SK-N-MC (cell line): Measurements from ENCODE around the gene S100A13.

ENCODE experiments used
- DNase-seq: peaks from one replicate; pipeline ENCODE4 v3.0.0-alpha.2; 2011; ENCODE audit warnings: low read depth, low spot score
- H3K27ac ChIP-seq: fragments of 200-600 bp; sonication (generic); 2 replicates; pipeline ENCODE4 v1.5.1; 2016; ENCODE audit warnings: mixed run types
- H3K36me3 ChIP-seq: fragments of 200-600 bp; sonication (generic); 2 replicates; pipeline ENCODE4 v1.6.1; 2017; ENCODE audit warnings: antibody characterized with exemption, low read length, mixed read lengths; ENCODE audit not compliant: insufficient read depth
- H3K4me3 ChIP-seq: fragments of 200-600 bp; sonication (generic); 2 replicates; pipeline ENCODE4 v1.5.1; 2016
- H3K9ac ChIP-seq: fragments of 200-600 bp; sonication (generic); 2 replicates; pipeline ENCODE4 v1.8.0; 2017; ENCODE audit warnings: mixed run types, mixed read lengths; ENCODE audit not compliant: insufficient read length
- H3K9me3 ChIP-seq: fragments of 200-600 bp; sonication (generic); 2 replicates; pipeline ENCODE4 v1.6.1; 2017; ENCODE audit warnings: low read depth, mild to moderate bottlenecking, antibody characterized with exemption, low read length, moderate library complexity, mixed read lengths
- EZH2 ChIP-seq: fragments of 200-600 bp; sonication (generic); IDR thresholded peaks from one replicate; pipeline ENCODE4 v1.6.1; 2017; ENCODE audit warnings: antibody characterized with exemption
- FOXP2 ChIP-seq: optimal IDR thresholded peaks from 2 replicates; pipeline ENCODE3; 2011; ENCODE audit warnings: mild to moderate bottlenecking, moderate library complexity; ENCODE audit not compliant: insufficient read depth; ENCODE audit errors: extremely low read length, control extremely low read depth
- POLR2AphosphoS5 ChIP-seq: IDR thresholded peaks from 2 replicates; pipeline ENCODE4 v1.6.1; 2012; ENCODE audit warnings: mild to moderate bottlenecking, low read depth, low read length, borderline replicate concordance

S100A13 gene

GRCh38 chr1:153624965-153625611 is 2.2 kb downstream of the S100A13 start:
- H3K4me3 ChIP-seq: no peak overlapping the region
- no peak overlapping the region for H3K9ac ChIP-seq
- TF ChIP-seq POLR2AphosphoS5 (no peak), FOXP2 (no peak), EZH2 (no peak)
- H3K9me3 ChIP-seq: no peaks in the 10 kb centered on the region
- H3K27ac ChIP-seq: no peak overlapping the region
- H3K36me3 ChIP-seq: no peaks in the 10 kb centered on the region
- DNase-seq: no peak

GRCh38 chr1:153623101-153623500 is 4.2 kb downstream of the S100A13 start:
- H3K4me3 ChIP-seq: no peak overlapping the region
- no peak overlapping the region for H3K27ac ChIP-seq
- no peaks in the 10 kb centered on the region for H3K9me3 ChIP-seq
- TF ChIP-seq POLR2AphosphoS5 (no peak), EZH2 (no peak), FOXP2 (no peak)
- H3K36me3 ChIP-seq: no peaks in the 10 kb centered on the region
- no peak overlapping the region for H3K9ac ChIP-seq
- DNase-seq: no peak

DNA sequence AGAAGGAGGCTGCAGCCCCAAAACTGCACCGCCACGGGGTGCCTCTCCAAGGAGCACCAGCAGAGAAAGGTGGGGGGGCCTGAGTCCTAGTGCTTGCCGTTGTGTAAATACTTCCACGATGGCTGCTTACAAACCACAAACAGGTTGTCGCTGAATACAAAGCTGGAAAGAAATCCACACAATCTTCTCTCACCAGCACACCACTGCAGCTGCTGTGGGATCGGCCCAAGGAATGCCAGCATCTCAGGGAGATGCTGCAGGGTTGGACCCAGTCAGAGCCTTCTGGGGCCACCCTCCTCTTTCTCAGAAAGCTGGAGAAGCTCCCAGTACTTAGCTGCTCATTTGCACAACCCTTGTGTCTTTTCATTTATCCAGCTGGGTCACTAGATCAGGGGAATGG is 8.1 kb downstream of the S100A13 start:
- Histone ChIP-seq H3K9me3 (no peaks in the 10 kb centered on the region), H3K36me3 (no peaks in the 10 kb centered on the region), H3K9ac (no peak overlapping the region), H3K4me3 (no peak overlapping the region), H3K27ac (no peak overlapping the region)
- no peak for DNase-seq
- TF ChIP-seq POLR2AphosphoS5: no peak

GRCh38 chr1:153617663-153618062 is 9.6 kb downstream of the S100A13 start:
- no peaks in the 10 kb centered on the region for H3K36me3 ChIP-seq
- H3K4me3 ChIP-seq: no peak overlapping the region
- no peaks in the 10 kb centered on the region for H3K9me3 ChIP-seq
- DNase-seq: no peak
- no peak overlapping the region for H3K27ac ChIP-seq
- TF ChIP-seq EZH2 (no peak), POLR2AphosphoS5 (no peak), FOXP2 (no peak)
- no peak overlapping the region for H3K9ac ChIP-seq

GRCh38 chr1:153616917-153617311 is 10.4 kb downstream of the S100A13 start:
- Histone ChIP-seq H3K9me3 (no peaks in the 10 kb centered on the region), H3K4me3 (no peak overlapping the region), H3K27ac (no peak overlapping the region), H3K9ac (no peak overlapping the region), H3K36me3 (no peaks in the 10 kb centered on the region)
- no peak for DNase-seq
- no peak for TF ChIP-seq POLR2AphosphoS5
- TF ChIP-seq FOXP2: no peak
- no peak for TF ChIP-seq EZH2

DNA sequence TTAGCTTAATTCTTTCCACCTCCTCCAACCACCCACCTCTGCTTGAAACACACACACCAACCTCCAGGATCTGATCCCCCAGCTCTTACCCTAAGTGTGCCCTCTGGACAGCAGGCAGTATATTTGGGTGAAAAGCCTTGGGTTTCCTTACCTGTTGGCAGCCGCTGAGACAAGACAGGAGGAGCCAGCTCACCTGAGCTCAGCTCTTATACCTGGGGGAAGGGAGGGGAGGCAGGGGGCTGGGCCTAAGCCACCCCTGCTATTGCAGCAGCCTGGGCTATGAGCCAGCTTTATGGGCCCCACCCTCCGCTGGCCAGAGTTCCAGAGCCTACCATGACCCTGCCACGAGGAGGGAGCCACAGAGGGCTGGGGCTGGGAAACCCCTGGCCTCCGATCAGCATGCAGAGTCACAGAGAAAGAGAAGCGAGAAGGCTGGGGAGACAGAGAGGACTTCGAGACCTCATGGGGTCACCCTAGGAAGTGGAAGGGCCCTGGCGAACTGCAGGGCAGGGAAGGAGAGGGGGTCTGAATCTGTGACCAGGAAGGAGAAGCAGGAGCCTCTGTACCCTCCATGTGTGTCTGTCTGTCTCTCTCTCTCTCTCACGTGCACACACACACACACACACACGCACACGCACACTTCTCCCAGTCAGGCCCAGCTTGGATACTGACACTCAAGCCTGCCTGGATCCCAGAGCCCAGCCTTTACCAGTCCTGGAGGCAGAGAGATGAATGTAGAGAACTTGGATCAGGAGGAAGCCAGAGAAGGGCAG is 11.0 kb downstream of the S100A13 start, which contains the start of gene S100A14:
Gene S100A14, minus strand, starts transcription at position 182 of the 773 bp plus-strand sequence. CDS start 467 bp downstream, outside the sequence.
- no peak for TF ChIP-seq FOXP2
- no peak for TF ChIP-seq EZH2
- no peak for TF ChIP-seq POLR2AphosphoS5
- H3K9me3 ChIP-seq: no peaks in the 10 kb centered on the region
- no peak within 1 kb of the TSS for H3K4me3 ChIP-seq
- H3K27ac ChIP-seq: no peak within 1 kb of the TSS
- H3K36me3 ChIP-seq: no peaks in the 10 kb centered on the region
- no peak within 1 kb of the TSS for H3K9ac ChIP-seq
- no peak for DNase-seq

GRCh38 chr1:153615406-153615805 is 11.9 kb downstream of the S100A13 start:
- H3K9me3 ChIP-seq: no peaks in the 10 kb centered on the region
- no peaks in the 10 kb centered on the region for H3K36me3 ChIP-seq
- no peak for TF ChIP-seq POLR2AphosphoS5
- TF ChIP-seq FOXP2: no peak
- no peak for TF ChIP-seq EZH2
- no peak overlapping the region for H3K9ac ChIP-seq
- no peak overlapping the region for H3K4me3 ChIP-seq
- DNase-seq: no peak
- no peak overlapping the region for H3K27ac ChIP-seq

- H3K9ac ChIP-seq: no peak overlapping the region
- H3K4me3 ChIP-seq: no peak overlapping the region
- H3K36me3 ChIP-seq: no peaks in the 10 kb centered on the region
- no peak overlapping the region for H3K27ac ChIP-seq
- H3K9me3 ChIP-seq: no peaks in the 10 kb centered on the region
- TF ChIP-seq FOXP2: no peak
- TF ChIP-seq POLR2AphosphoS5: no peak
- TF ChIP-seq EZH2: no peak
- no peak for DNase-seq
Measured at GRCh38 chr1:153614906-153615305, 12.4 kb downstream of the S100A13 start.
